ENCODE measurements around the gene ZBTB18. TPM values are rescaled to one million over a fixed set of nuclear protein-coding genes. Genes with fewer than 3 reads are reported as not detected.

The ZBTB18 gene
- 9.6 TPM for polyA plus RNA-seq (2013, experiment 1 of 2)
- 9.5 TPM for polyA plus RNA-seq (2013, experiment 2 of 2)

- WGBS, 2 experiments (ENCODE audit: insufficient coverage in 2 of 2): 20% methylated on average over 1 of the region's 4 CpGs; no CpG with 5 or more reads in 1 of the 2 experiments
Measured at GRCh38 chr1:244050835-244051444, at the start of gene ZBTB18. ZBTB18 (plus strand) TSS chr1:244051283; CDS start chr1:244051432, 149 bp downstream.

GRCh38 chr1:244002721-244003120 is 48.4 kb upstream of the ZBTB18 start:
- WGBS, 2 experiments (ENCODE audit: insufficient coverage in 2 of 2): no CpG with 5 or more reads among the region's 3 CpGs
- no peak overlapping the region for H3K4me3 ChIP-seq (ENCODE audit: extremely low read depth, insufficient read depth, low read length, poor library complexity, severe bottlenecking)
- H3K4me1 ChIP-seq (ENCODE audit: control insufficient read depth, insufficient read depth, low read length, poor library complexity, severe bottlenecking): no peaks in the 10 kb centered on the region

More at GRCh38 chr1:244050835-244051444, at the start of gene ZBTB18:
- H3K9me3 ChIP-seq (ENCODE audit: control insufficient read depth, low read length): no peaks in the 10 kb centered on the region
- peak within 1 kb of the TSS; percentile 67 for H3K4me3 ChIP-seq (ENCODE audit: extremely low read depth, insufficient read depth, low read length, poor library complexity, severe bottlenecking)
- H3K4me1 ChIP-seq (ENCODE audit: control insufficient read depth, insufficient read depth, low read length, poor library complexity, severe bottlenecking): peaks cover 22% of the 10 kb centered on the region
- H3K36me3 ChIP-seq (ENCODE audit: control insufficient read depth, insufficient read depth, low read length): peaks cover 17% of the 10 kb centered on the region
- H3K27ac ChIP-seq (ENCODE audit: low read depth, low read length, severe bottlenecking): no peak within 1 kb of the TSS

GRCh38 chr1:244005455-244005854 is 45.6 kb upstream of the ZBTB18 start:
- H3K9me3 ChIP-seq (ENCODE audit: control insufficient read depth, low read length): no peaks in the 10 kb centered on the region
- no peaks in the 10 kb centered on the region for H3K36me3 ChIP-seq (ENCODE audit: control insufficient read depth, insufficient read depth, low read length)
- no peaks in the 10 kb centered on the region for H3K4me1 ChIP-seq (ENCODE audit: control insufficient read depth, insufficient read depth, low read length, poor library complexity, severe bottlenecking)
- H3K4me3 ChIP-seq (ENCODE audit: extremely low read depth, insufficient read depth, low read length, poor library complexity, severe bottlenecking): no peak overlapping the region
- WGBS, 2 experiments (ENCODE audit: insufficient coverage in 2 of 2): 84 to 86% methylated on average over 2 to 3 of the region's 3 CpGs
- no peak overlapping the region for H3K27ac ChIP-seq (ENCODE audit: low read depth, low read length, severe bottlenecking)

More at GRCh38 chr1:244002721-244003120, 48.4 kb upstream of the ZBTB18 start:
- Histone ChIP-seq H3K27ac (ENCODE audit: low read depth, low read length, severe bottlenecking) (no peak overlapping the region), H3K9me3 (ENCODE audit: control insufficient read depth, low read length) (no peaks in the 10 kb centered on the region), H3K36me3 (ENCODE audit: control insufficient read depth, insufficient read depth, low read length) (no peaks in the 10 kb centered on the region)

GRCh38 chr1:244006381-244006901 is 44.6 kb upstream of the ZBTB18 start:
- no peak overlapping the region for H3K4me3 ChIP-seq (ENCODE audit: extremely low read depth, insufficient read depth, low read length, poor library complexity, severe bottlenecking)
- no peak overlapping the region for H3K27ac ChIP-seq (ENCODE audit: low read depth, low read length, severe bottlenecking)
- no peaks in the 10 kb centered on the region for H3K9me3 ChIP-seq (ENCODE audit: control insufficient read depth, low read length)
- H3K4me1 ChIP-seq (ENCODE audit: control insufficient read depth, insufficient read depth, low read length, poor library complexity, severe bottlenecking): no peaks in the 10 kb centered on the region
- no CpG with 5 or more reads among the region's 3 CpGs for WGBS, 2 experiments (ENCODE audit: insufficient coverage in 2 of 2)
- H3K36me3 ChIP-seq (ENCODE audit: control insufficient read depth, insufficient read depth, low read length): no peaks in the 10 kb centered on the region

- no peaks in the 10 kb centered on the region for H3K9me3 ChIP-seq (ENCODE audit: control insufficient read depth, low read length)
- H3K4me1 ChIP-seq (ENCODE audit: control insufficient read depth, insufficient read depth, low read length, poor library complexity, severe bottlenecking): peaks cover under 1% of the 10 kb centered on the region
- no peak overlapping the region for H3K27ac ChIP-seq (ENCODE audit: low read depth, low read length, severe bottlenecking)
- H3K36me3 ChIP-seq (ENCODE audit: control insufficient read depth, insufficient read depth, low read length): no peaks in the 10 kb centered on the region
- 91 to 94% methylated on average over 5 of the region's 5 CpGs for WGBS, 2 experiments (ENCODE audit: insufficient coverage in 2 of 2)
- no peak overlapping the region for H3K4me3 ChIP-seq (ENCODE audit: extremely low read depth, insufficient read depth, low read length, poor library complexity, severe bottlenecking)
Measured at GRCh38 chr1:244006961-244007360, 44.1 kb upstream of the ZBTB18 start.

- Histone ChIP-seq H3K4me1 (ENCODE audit: control insufficient read depth, insufficient read depth, low read length, poor library complexity, severe bottlenecking) (peaks cover 9% of the 10 kb centered on the region), H3K4me3 (ENCODE audit: extremely low read depth, insufficient read depth, low read length, poor library complexity, severe bottlenecking) (no peak overlapping the region), H3K9me3 (ENCODE audit: control insufficient read depth, low read length) (no peaks in the 10 kb centered on the region), H3K27ac (ENCODE audit: low read depth, low read length, severe bottlenecking) (no peak overlapping the region), H3K36me3 (ENCODE audit: control insufficient read depth, insufficient read depth, low read length) (no peaks in the 10 kb centered on the region)
- WGBS, 2 experiments (ENCODE audit: insufficient coverage in 2 of 2): 91 to 96% methylated on average over 5 to 6 of the region's 6 CpGs
Measured at GRCh38 chr1:244010191-244010590, 40.9 kb upstream of the ZBTB18 start.

GRCh38 chr1:244010703-244011123 is 40.4 kb upstream of the ZBTB18 start:
- Histone ChIP-seq H3K4me1 (ENCODE audit: control insufficient read depth, insufficient read depth, low read length, poor library complexity, severe bottlenecking) (peaks cover 9% of the 10 kb centered on the region), H3K4me3 (ENCODE audit: extremely low read depth, insufficient read depth, low read length, poor library complexity, severe bottlenecking) (no peak overlapping the region), H3K27ac (ENCODE audit: low read depth, low read length, severe bottlenecking) (no peak overlapping the region), H3K9me3 (ENCODE audit: control insufficient read depth, low read length) (no peaks in the 10 kb centered on the region), H3K36me3 (ENCODE audit: control insufficient read depth, insufficient read depth, low read length) (no peaks in the 10 kb centered on the region)
- no CpG with 5 or more reads among the region's 2 CpGs for WGBS, 2 experiments (ENCODE audit: insufficient coverage in 2 of 2)

- Histone ChIP-seq H3K9me3 (ENCODE audit: control insufficient read depth, low read length) (no peaks in the 10 kb centered on the region), H3K4me1 (ENCODE audit: control insufficient read depth, insufficient read depth, low read length, poor library complexity, severe bottlenecking) (peaks cover 9% of the 10 kb centered on the region), H3K36me3 (ENCODE audit: control insufficient read depth, insufficient read depth, low read length) (no peaks in the 10 kb centered on the region), H3K4me3 (ENCODE audit: extremely low read depth, insufficient read depth, low read length, poor library complexity, severe bottlenecking) (no peak overlapping the region), H3K27ac (ENCODE audit: low read depth, low read length, severe bottlenecking) (no peak overlapping the region)
- WGBS, 2 experiments (ENCODE audit: insufficient coverage in 2 of 2): 85% methylated on average over 2 of the region's 2 CpGs; no CpG with 5 or more reads in 1 of the 2 experiments
Measured at GRCh38 chr1:244011271-244011670, 39.8 kb upstream of the ZBTB18 start.

GRCh38 chr1:244011786-244012185 is 39.3 kb upstream of the ZBTB18 start:
- 14 to 37% methylated on average over 2 of the region's 6 CpGs for WGBS, 2 experiments (ENCODE audit: insufficient coverage in 2 of 2)
- Histone ChIP-seq H3K27ac (ENCODE audit: low read depth, low read length, severe bottlenecking) (no peak overlapping the region), H3K4me1 (ENCODE audit: control insufficient read depth, insufficient read depth, low read length, poor library complexity, severe bottlenecking) (peaks cover 9% of the 10 kb centered on the region), H3K36me3 (ENCODE audit: control insufficient read depth, insufficient read depth, low read length) (no peaks in the 10 kb centered on the region), H3K4me3 (ENCODE audit: extremely low read depth, insufficient read depth, low read length, poor library complexity, severe bottlenecking) (no peak overlapping the region), H3K9me3 (ENCODE audit: control insufficient read depth, low read length) (no peaks in the 10 kb centered on the region)

GRCh38 chr1:244012202-244012601 is 38.9 kb upstream of the ZBTB18 start:
- H3K9me3 ChIP-seq (ENCODE audit: control insufficient read depth, low read length): no peaks in the 10 kb centered on the region
- H3K4me3 ChIP-seq (ENCODE audit: extremely low read depth, insufficient read depth, low read length, poor library complexity, severe bottlenecking): no peak overlapping the region
- H3K4me1 ChIP-seq (ENCODE audit: control insufficient read depth, insufficient read depth, low read length, poor library complexity, severe bottlenecking): peaks cover 9% of the 10 kb centered on the region
- no peak overlapping the region for H3K27ac ChIP-seq (ENCODE audit: low read depth, low read length, severe bottlenecking)
- WGBS, 2 experiments (ENCODE audit: insufficient coverage in 2 of 2): 27 to 50% methylated on average over 7 of the region's 8 CpGs
- no peaks in the 10 kb centered on the region for H3K36me3 ChIP-seq (ENCODE audit: control insufficient read depth, insufficient read depth, low read length)

- no peak overlapping the region for H3K4me3 ChIP-seq (ENCODE audit: extremely low read depth, insufficient read depth, low read length, poor library complexity, severe bottlenecking)
- no CpG with 5 or more reads among the region's 2 CpGs for WGBS, 2 experiments (ENCODE audit: insufficient coverage in 2 of 2)
- H3K27ac ChIP-seq (ENCODE audit: low read depth, low read length, severe bottlenecking): no peak overlapping the region
Measured at GRCh38 chr1:244013100-244013499, 38.0 kb upstream of the ZBTB18 start.

More at GRCh38 chr1:244013100-244013499, 38.0 kb upstream of the ZBTB18 start:
- Histone ChIP-seq H3K36me3 (ENCODE audit: control insufficient read depth, insufficient read depth, low read length) (no peaks in the 10 kb centered on the region), H3K4me1 (ENCODE audit: control insufficient read depth, insufficient read depth, low read length, poor library complexity, severe bottlenecking) (peaks cover 9% of the 10 kb centered on the region), H3K9me3 (ENCODE audit: control insufficient read depth, low read length) (no peaks in the 10 kb centered on the region)
